Measurements from ENCODE around the gene METTL25. TPM values are rescaled to one million over a fixed set of nuclear protein-coding genes. Genes with fewer than 3 reads are reported as not detected.

METTL25 gene
- polyA plus RNA-seq, 1 donor: 9.4 TPM

- no peak for DNase-seq
- Histone ChIP-seq H3K27ac (ENCODE audit: low read length) (no peak overlapping the region), H3K4me1 (ENCODE audit: control insufficient read depth, insufficient read depth, low read length) (no peaks in the 10 kb centered on the region), H3K9me3 (ENCODE audit: control insufficient read depth, low read depth, low read length) (no peaks in the 10 kb centered on the region), H3K36me3 (ENCODE audit: control insufficient read depth, insufficient read depth, low read length) (no peaks in the 10 kb centered on the region), H3K4me3 (ENCODE audit: low read length) (no peak overlapping the region), H3K27me3 (ENCODE audit: control insufficient read depth, insufficient read depth, low read length) (no peaks in the 10 kb centered on the region)
Observed at GRCh38 chr12:82398879-82399278, 40.5 kb downstream of the METTL25 start.

GRCh38 chr12:82400819-82401218 lies 42.5 kb downstream of the METTL25 start:
- Histone ChIP-seq H3K9me3 (ENCODE audit: control insufficient read depth, low read depth, low read length) (no peaks in the 10 kb centered on the region), H3K4me1 (ENCODE audit: control insufficient read depth, insufficient read depth, low read length) (no peaks in the 10 kb centered on the region), H3K4me3 (ENCODE audit: low read length) (no peak overlapping the region), H3K27ac (ENCODE audit: low read length) (no peak overlapping the region), H3K27me3 (ENCODE audit: control insufficient read depth, insufficient read depth, low read length) (no peaks in the 10 kb centered on the region), H3K36me3 (ENCODE audit: control insufficient read depth, insufficient read depth, low read length) (peaks cover 3% of the 10 kb centered on the region)
- DNase-seq: no peak
- 65% methylated on average over 2 of the region's 2 CpGs for WGBS (ENCODE audit: insufficient coverage, low lambda C conversion rate)

GRCh38 chr12:82406651-82407050 lies 48.3 kb downstream of the METTL25 start:
- no peaks in the 10 kb centered on the region for H3K4me1 ChIP-seq (ENCODE audit: control insufficient read depth, insufficient read depth, low read length)
- peaks cover 3% of the 10 kb centered on the region for H3K36me3 ChIP-seq (ENCODE audit: control insufficient read depth, insufficient read depth, low read length)
- no peak overlapping the region for H3K4me3 ChIP-seq (ENCODE audit: low read length)
- H3K27ac ChIP-seq (ENCODE audit: low read length): no peak overlapping the region
- no peak for DNase-seq
- WGBS (ENCODE audit: insufficient coverage, low lambda C conversion rate): no CpG with 5 or more reads among the region's 1 CpG
- H3K9me3 ChIP-seq (ENCODE audit: control insufficient read depth, low read depth, low read length): no peaks in the 10 kb centered on the region
- H3K27me3 ChIP-seq (ENCODE audit: control insufficient read depth, insufficient read depth, low read length): no peaks in the 10 kb centered on the region

GRCh38 chr12:82407481-82407880 lies 49.2 kb downstream of the METTL25 start:
- DNase-seq: no peak

GRCh38 chr12:82408844-82409243 lies 50.5 kb downstream of the METTL25 start:
- no CpG with 5 or more reads among the region's 1 CpG for WGBS (ENCODE audit: insufficient coverage, low lambda C conversion rate)
- Histone ChIP-seq H3K9me3 (ENCODE audit: control insufficient read depth, low read depth, low read length) (no peaks in the 10 kb centered on the region), H3K27ac (ENCODE audit: low read length) (no peak overlapping the region), H3K36me3 (ENCODE audit: control insufficient read depth, insufficient read depth, low read length) (peaks cover 3% of the 10 kb centered on the region), H3K4me3 (ENCODE audit: low read length) (no peak overlapping the region), H3K4me1 (ENCODE audit: control insufficient read depth, insufficient read depth, low read length) (no peaks in the 10 kb centered on the region), H3K27me3 (ENCODE audit: control insufficient read depth, insufficient read depth, low read length) (no peaks in the 10 kb centered on the region)
- DNase-seq: no peak

More at GRCh38 chr12:82407481-82407880, 49.2 kb downstream of the METTL25 start:
- no peaks in the 10 kb centered on the region for H3K9me3 ChIP-seq (ENCODE audit: control insufficient read depth, low read depth, low read length)
- no peak overlapping the region for H3K4me3 ChIP-seq (ENCODE audit: low read length)
- no peak overlapping the region for H3K27ac ChIP-seq (ENCODE audit: low read length)
- WGBS (ENCODE audit: insufficient coverage, low lambda C conversion rate): 79% methylated on average over 5 of the region's 5 CpGs
- H3K36me3 ChIP-seq (ENCODE audit: control insufficient read depth, insufficient read depth, low read length): peaks cover 3% of the 10 kb centered on the region
- H3K4me1 ChIP-seq (ENCODE audit: control insufficient read depth, insufficient read depth, low read length): no peaks in the 10 kb centered on the region
- H3K27me3 ChIP-seq (ENCODE audit: control insufficient read depth, insufficient read depth, low read length): no peaks in the 10 kb centered on the region

GRCh38 chr12:82411546-82412230 lies 53.4 kb downstream of the METTL25 start:
- 82% methylated on average over 2 of the region's 4 CpGs for WGBS (ENCODE audit: insufficient coverage, low lambda C conversion rate)
- H3K27ac ChIP-seq (ENCODE audit: low read length): no peak overlapping the region
- H3K4me3 ChIP-seq (ENCODE audit: low read length): no peak overlapping the region
- no peaks in the 10 kb centered on the region for H3K36me3 ChIP-seq (ENCODE audit: control insufficient read depth, insufficient read depth, low read length)
- no peak for DNase-seq
- H3K4me1 ChIP-seq (ENCODE audit: control insufficient read depth, insufficient read depth, low read length): no peaks in the 10 kb centered on the region
- no peaks in the 10 kb centered on the region for H3K27me3 ChIP-seq (ENCODE audit: control insufficient read depth, insufficient read depth, low read length)
- H3K9me3 ChIP-seq (ENCODE audit: control insufficient read depth, low read depth, low read length): no peaks in the 10 kb centered on the region

GRCh38 chr12:82412246-82412645 lies 53.9 kb downstream of the METTL25 start:
- DNase-seq: no peak
- no peaks in the 10 kb centered on the region for H3K9me3 ChIP-seq (ENCODE audit: control insufficient read depth, low read depth, low read length)
- WGBS (ENCODE audit: insufficient coverage, low lambda C conversion rate): 100% methylated on average over 1 of the region's 1 CpG
- no peaks in the 10 kb centered on the region for H3K27me3 ChIP-seq (ENCODE audit: control insufficient read depth, insufficient read depth, low read length)
- H3K4me3 ChIP-seq (ENCODE audit: low read length): no peak overlapping the region
- H3K27ac ChIP-seq (ENCODE audit: low read length): no peak overlapping the region
- no peaks in the 10 kb centered on the region for H3K4me1 ChIP-seq (ENCODE audit: control insufficient read depth, insufficient read depth, low read length)
- H3K36me3 ChIP-seq (ENCODE audit: control insufficient read depth, insufficient read depth, low read length): no peaks in the 10 kb centered on the region

- no peak for DNase-seq
- no CpG with 5 or more reads among the region's 2 CpGs for WGBS (ENCODE audit: insufficient coverage, low lambda C conversion rate)
- Histone ChIP-seq H3K27me3 (ENCODE audit: control insufficient read depth, insufficient read depth, low read length) (no peaks in the 10 kb centered on the region), H3K4me1 (ENCODE audit: control insufficient read depth, insufficient read depth, low read length) (no peaks in the 10 kb centered on the region), H3K27ac (ENCODE audit: low read length) (no peak overlapping the region), H3K4me3 (ENCODE audit: low read length) (no peak overlapping the region), H3K36me3 (ENCODE audit: control insufficient read depth, insufficient read depth, low read length) (no peaks in the 10 kb centered on the region), H3K9me3 (ENCODE audit: control insufficient read depth, low read depth, low read length) (no peaks in the 10 kb centered on the region)
Observed at GRCh38 chr12:82414044-82414443, 55.7 kb downstream of the METTL25 start.

- Histone ChIP-seq H3K9me3 (ENCODE audit: control insufficient read depth, low read depth, low read length) (no peaks in the 10 kb centered on the region), H3K27ac (ENCODE audit: low read length) (no peak overlapping the region), H3K4me3 (ENCODE audit: low read length) (no peak overlapping the region), H3K4me1 (ENCODE audit: control insufficient read depth, insufficient read depth, low read length) (no peaks in the 10 kb centered on the region), H3K36me3 (ENCODE audit: control insufficient read depth, insufficient read depth, low read length) (no peaks in the 10 kb centered on the region), H3K27me3 (ENCODE audit: control insufficient read depth, insufficient read depth, low read length) (no peaks in the 10 kb centered on the region)
- WGBS (ENCODE audit: insufficient coverage, low lambda C conversion rate): no CpG with 5 or more reads among the region's 1 CpG
- DNase-seq: no peak
Observed at GRCh38 chr12:82414926-82415325, 56.6 kb downstream of the METTL25 start.

GRCh38 chr12:82415402-82415801 lies 57.1 kb downstream of the METTL25 start:
- H3K27me3 ChIP-seq (ENCODE audit: control insufficient read depth, insufficient read depth, low read length): no peaks in the 10 kb centered on the region
- no peak for DNase-seq
- no peak overlapping the region for H3K27ac ChIP-seq (ENCODE audit: low read length)
- H3K9me3 ChIP-seq (ENCODE audit: control insufficient read depth, low read depth, low read length): no peaks in the 10 kb centered on the region
- H3K4me3 ChIP-seq (ENCODE audit: low read length): no peak overlapping the region
- H3K4me1 ChIP-seq (ENCODE audit: control insufficient read depth, insufficient read depth, low read length): no peaks in the 10 kb centered on the region
- H3K36me3 ChIP-seq (ENCODE audit: control insufficient read depth, insufficient read depth, low read length): no peaks in the 10 kb centered on the region
- WGBS (ENCODE audit: insufficient coverage, low lambda C conversion rate): 86% methylated on average over 1 of the region's 3 CpGs

- no peak for DNase-seq
- H3K27ac ChIP-seq (ENCODE audit: low read length): no peak overlapping the region
- H3K36me3 ChIP-seq (ENCODE audit: control insufficient read depth, insufficient read depth, low read length): no peaks in the 10 kb centered on the region
- no peak overlapping the region for H3K4me3 ChIP-seq (ENCODE audit: low read length)
- H3K4me1 ChIP-seq (ENCODE audit: control insufficient read depth, insufficient read depth, low read length): no peaks in the 10 kb centered on the region
- WGBS (ENCODE audit: insufficient coverage, low lambda C conversion rate): 80% methylated on average over 1 of the region's 2 CpGs
- H3K9me3 ChIP-seq (ENCODE audit: control insufficient read depth, low read depth, low read length): no peaks in the 10 kb centered on the region
- H3K27me3 ChIP-seq (ENCODE audit: control insufficient read depth, insufficient read depth, low read length): no peaks in the 10 kb centered on the region
Observed at GRCh38 chr12:82425241-82425640, 66.9 kb downstream of the METTL25 start.

All from large intestine (tissue), 3 donors.